ENCODE measurements around the gene DOK3. TPM values are rescaled to one million over a fixed set of nuclear protein-coding genes. Genes with fewer than 3 reads are reported as not detected.

Gene DOK3
- total and polyA plus RNA-seq, 10 of the 15 experiments (the other 5 are each of a cell fraction or from before 2014, with no cell fraction given), result 6.6 to 107 (median 52.1) TPM

DNA sequence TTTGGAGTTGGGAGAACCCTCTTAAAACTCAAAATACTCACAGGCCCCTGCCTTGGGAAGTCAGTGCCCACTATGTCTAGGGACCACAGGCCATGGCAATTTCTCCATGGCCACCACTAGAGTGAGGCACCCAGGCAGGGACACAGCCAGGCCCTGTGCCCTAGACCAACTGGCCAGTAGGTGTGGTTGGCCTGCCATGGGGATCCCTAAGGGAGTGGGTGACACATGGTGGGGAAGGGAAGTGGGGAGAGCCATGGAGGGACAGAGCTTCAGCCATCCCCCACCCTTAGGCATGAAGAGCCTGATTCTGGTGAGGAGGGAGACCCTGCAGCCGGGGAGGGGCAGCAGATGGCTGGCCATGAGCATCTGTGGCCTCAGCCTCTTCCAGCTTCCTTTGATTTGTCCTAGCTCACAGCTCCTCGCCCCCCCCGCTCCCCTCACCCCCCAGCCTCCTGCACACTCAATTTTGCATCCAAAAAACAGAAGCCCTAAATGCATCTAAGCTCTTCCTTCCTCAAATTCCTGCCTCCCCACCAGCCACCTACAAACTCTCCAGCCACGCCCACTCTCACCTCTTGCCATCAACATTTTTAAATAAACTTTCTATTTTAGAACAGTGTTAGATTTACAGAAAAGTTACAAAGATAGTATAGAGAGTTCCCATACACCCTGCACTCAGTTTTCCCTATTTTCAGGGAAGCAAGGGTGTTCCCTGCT lies 34.6 kb downstream of the DOK3 start (continued):
- TF ChIP-seq, protein P1, sequence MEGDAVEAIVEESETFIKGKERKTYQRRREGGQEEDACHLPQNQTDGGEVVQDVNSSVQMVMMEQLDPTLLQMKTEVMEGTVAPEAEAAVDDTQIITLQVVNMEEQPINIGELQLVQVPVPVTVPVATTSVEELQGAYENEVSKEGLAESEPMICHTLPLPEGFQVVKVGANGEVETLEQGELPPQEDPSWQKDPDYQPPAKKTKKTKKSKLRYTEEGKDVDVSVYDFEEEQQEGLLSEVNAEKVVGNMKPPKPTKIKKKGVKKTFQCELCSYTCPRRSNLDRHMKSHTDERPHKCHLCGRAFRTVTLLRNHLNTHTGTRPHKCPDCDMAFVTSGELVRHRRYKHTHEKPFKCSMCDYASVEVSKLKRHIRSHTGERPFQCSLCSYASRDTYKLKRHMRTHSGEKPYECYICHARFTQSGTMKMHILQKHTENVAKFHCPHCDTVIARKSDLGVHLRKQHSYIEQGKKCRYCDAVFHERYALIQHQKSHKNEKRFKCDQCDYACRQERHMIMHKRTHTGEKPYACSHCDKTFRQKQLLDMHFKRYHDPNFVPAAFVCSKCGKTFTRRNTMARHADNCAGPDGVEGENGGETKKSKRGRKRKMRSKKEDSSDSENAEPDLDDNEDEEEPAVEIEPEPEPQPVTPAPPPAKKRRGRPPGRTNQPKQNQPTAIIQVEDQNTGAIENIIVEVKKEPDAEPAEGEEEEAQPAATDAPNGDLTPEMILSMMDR (IDR thresholded peaks at IDR 0.05 in 2 of 3, conservative IDR thresholded peaks at IDR 0.05 in 1 of 3; ENCODE audit: control insufficient read depth in 2 of 3, extremely low read depth in 1 of 3, insufficient read depth in 1 of 3, low read depth in 3 of 3, low read length in 3 of 3), result no peak
- no peak for TF ChIP-seq CREM (IDR thresholded peaks at IDR 0.05; ENCODE audit: low read depth)
- TF ChIP-seq CBX3 (IDR thresholded peaks at IDR 0.05; ENCODE audit: borderline replicate concordance, low read depth), result no peak
- TF ChIP-seq HDGF (IDR thresholded peaks at IDR 0.05), result no peak

DNA sequence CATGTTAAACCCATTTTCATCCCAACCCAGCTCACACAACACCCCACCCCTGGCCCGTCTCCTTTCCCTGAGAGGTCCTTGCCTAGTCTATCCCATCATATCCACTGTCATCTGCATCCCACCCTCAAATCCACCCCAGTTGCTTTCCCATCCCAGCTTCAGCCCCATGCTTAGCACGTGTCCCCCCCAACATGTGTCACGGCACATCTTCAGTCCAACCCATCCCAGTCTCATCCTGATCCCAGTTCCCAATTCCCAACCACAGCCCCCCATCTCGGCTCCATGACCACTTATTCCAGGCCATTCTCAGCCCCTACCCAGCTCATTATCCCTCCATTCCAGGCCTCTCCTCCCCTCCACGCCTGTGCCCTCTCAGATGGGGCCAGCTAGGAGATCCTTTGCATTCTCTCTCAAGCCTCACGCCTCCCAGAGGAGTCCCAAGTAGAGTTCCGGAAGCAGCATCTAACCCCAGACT lies 35.6 kb downstream of the DOK3 start:
- 29% methylated on average over 7 of the region's 7 CpGs for WGBS (ENCODE audit: insufficient coverage, insufficient replicate concordance, low lambda C conversion rate, missing lambda C conversion rate)
- H3K9ac ChIP-seq (ENCODE audit: control insufficient read depth, insufficient read depth, low read length), result no peak overlapping the region

More for the DNA sequence above, 35.6 kb downstream of the DOK3 start:
- Histone ChIP-seq H3K4me3 (no peak overlapping the region), H4K20me1 (ENCODE audit: control insufficient read depth, insufficient read depth) (no peaks in the 10 kb centered on the region), H2AFZ (ENCODE audit: control insufficient read depth, low read depth, low read length) (no peak overlapping the region), H3K79me2 (ENCODE audit: control insufficient read depth, insufficient read depth, low read length) (peaks cover 4% of the 10 kb centered on the region; the same call in 1 of the 2 replicates), H3K36me3 (ENCODE audit: control insufficient read depth in 2 of 2, insufficient read depth in 2 of 2, low read length in 1 of 2) (no peaks in the 10 kb centered on the region), H3K4me2 (ENCODE audit: control insufficient read depth, insufficient read depth) (no peak overlapping the region), H3K4me1 (ENCODE audit: control insufficient read depth, insufficient read depth, low read length) (peaks cover 15% of the 10 kb centered on the region), H3K9me3 (replicated peaks; ENCODE audit: control insufficient read depth, insufficient read depth, low read length) (no peaks in the 10 kb centered on the region), H3K27ac (ENCODE audit: control insufficient read depth, insufficient read depth) (no peak overlapping the region), H3K27me3 (replicated peaks in 1 of 2; ENCODE audit: control insufficient read depth in 2 of 2, insufficient read depth in 2 of 2, low read length in 1 of 2) (no peaks in the 10 kb centered on the region)
- ChIA-PET SMC1A (ENCODE audit: uncharacterized antibody, unreplicated experiment) (no interaction called here), RAD21 (ENCODE audit: unreplicated experiment) (interaction anchor here (1.9 kb wide), 1 partner anchor 27 kb away, joined by 4 read pairs; no protein-coding TSS in a partner anchor), CTCF (interaction anchor here (1.0 to 2.1 kb wide), 3 partner anchors 18 to 71 kb away, joined by 3 to 8 read pairs (median 3); no protein-coding TSS in a partner anchor), POLR2A (interaction anchor here (1.0 kb wide), 1 partner anchor 19 kb away, joined by 3 read pairs; no protein-coding TSS in a partner anchor)
- TF ChIP-seq CBFB (IDR thresholded peaks at IDR 0.05; ENCODE audit: low read depth) (no peak), MEF2B (IDR thresholded peaks at IDR 0.05; ENCODE audit: partially characterized antibody, poor library complexity, severe bottlenecking) (no peak), ZNF217 (IDR thresholded peaks at IDR 0.05) (no peak), PML (IDR thresholded peaks at IDR 0.05; ENCODE audit: low read length) (no peak), MYB (IDR thresholded peaks at IDR 0.05; ENCODE audit: borderline replicate concordance, low read depth, low read length) (no peak), MTA3 (IDR thresholded peaks at IDR 0.05; ENCODE audit: borderline replicate concordance, low read length) (no peak)
- FAIRE-seq (no peak), DNase-seq (ENCODE audit: low read depth, low spot score) (no peak), ATAC-seq (no peak)
- in situ Hi-C loops (cut with MboI) (no loop called here), intact Hi-C loops (cut with micrococcal nuclease; ENCODE audit: unreplicated experiment) (no loop called here)
- no TSS peak for BruUV-seq (replicated peaks)

Data from GM12878 (cell line).